Neural progenitor cell (in vitro differentiated cells): ENCODE data around the gene EMP2. TPM values are rescaled to one million over a fixed set of nuclear protein-coding genes. Genes with fewer than 3 reads are reported as not detected.

Experiments used
- DNase-seq: peaks from one replicate; pipeline ENCODE4 v3.0.0-alpha.2; 2016; ENCODE audit warnings: low spot score
- H2AFZ ChIP-seq: fragments of 200-600 bp; sonication (generic); replicated peaks from 2 replicates; pipeline ENCODE4 v1.6.1; 2016; ENCODE audit warnings: antibody characterized with exemption
- H3F3A ChIP-seq: fragments of 200-600 bp; sonication (generic); 2 replicates; pipeline ENCODE4 v1.6.1; 2016; ENCODE audit warnings: antibody characterized with exemption, low read depth
- H3K27ac ChIP-seq: fragments of 200-600 bp; sonication (generic); 2 replicates; pipeline ENCODE4 v1.5.1; 2016; ENCODE audit warnings: mild to moderate bottlenecking
- H3K27me3 ChIP-seq: fragments of 200-600 bp; sonication (generic); 2 replicates; pipeline ENCODE4 v1.6.1; 2016; ENCODE audit warnings: mild to moderate bottlenecking, moderate library complexity
- H3K36me3 ChIP-seq: fragments of 200-600 bp; sonication (generic); 2 replicates; pipeline ENCODE4 v1.5.1; 2016
- H3K4me1 ChIP-seq: fragments of 200-600 bp; sonication (generic); 2 replicates; pipeline ENCODE4 v1.6.1; 2016; ENCODE audit warnings: mixed run types
- H3K4me2 ChIP-seq: fragments of 200-600 bp; sonication (generic); 2 replicates; pipeline ENCODE4 v1.6.1; 2016
- H3K4me3 ChIP-seq: fragments of 200-600 bp; sonication (generic); 2 replicates; pipeline ENCODE4 v1.5.1; 2016
- H3K79me2 ChIP-seq: fragments of 200-600 bp; sonication (generic); 2 replicates; pipeline ENCODE4 v1.6.1; 2016; ENCODE audit warnings: low read depth
- H3K9ac ChIP-seq: fragments of 200-600 bp; sonication (generic); 2 replicates; pipeline ENCODE4 v1.6.1; 2016
- H3K9me3 ChIP-seq: fragments of 200-600 bp; sonication (generic); 2 replicates; pipeline ENCODE4 v1.5.1; 2016; ENCODE audit warnings: low read depth
- H4K20me1 ChIP-seq: fragments of 200-600 bp; sonication (generic); 2 replicates; pipeline ENCODE4 v1.6.1; 2016; ENCODE audit warnings: low read depth
- H3K27ac Mint-ChIP-seq: 3 replicates; pipeline ENCODE4 v1.8.0; 2021; ENCODE audit warnings: mixed read lengths
- H3K27me3 Mint-ChIP-seq: 2 replicates; pipeline ENCODE4 v1.8.0; 2022; ENCODE audit warnings: low read depth, mild to moderate bottlenecking, inconsistent platforms, moderate library complexity, mixed read lengths; ENCODE audit not compliant: insufficient read depth
- H3K36me3 Mint-ChIP-seq: 3 replicates; pipeline ENCODE4 v1.8.0; 2021; ENCODE audit warnings: mixed read lengths
- H3K4me1 Mint-ChIP-seq: 3 replicates; pipeline ENCODE4 v1.8.0; 2021; ENCODE audit warnings: mixed read lengths
- H3K4me3 Mint-ChIP-seq: 3 replicates; pipeline ENCODE4 v1.8.0; 2021; ENCODE audit warnings: mild to moderate bottlenecking, moderate library complexity, mixed read lengths
- H3K9me3 Mint-ChIP-seq: 3 replicates; pipeline ENCODE4 v1.8.0; 2020; ENCODE audit warnings: mixed read lengths
- CTCF ChIP-seq: fragments of 200-600 bp; sonication (generic); IDR thresholded peaks from 2 replicates; pipeline ENCODE4 v1.5.1; 2017; ENCODE audit warnings: antibody characterized with exemption, mild to moderate bottlenecking
- EZH2 ChIP-seq: fragments of 200-600 bp; sonication (generic); IDR thresholded peaks from 2 replicates; pipeline ENCODE4 v1.6.1; 2017; ENCODE audit warnings: antibody characterized with exemption, mild to moderate bottlenecking, moderate library complexity
- EZH2phosphoT487 ChIP-seq: fragments of 200-600 bp; sonication (generic); IDR thresholded peaks from 2 replicates; pipeline ENCODE4 v1.6.1; 2017; ENCODE audit warnings: antibody characterized with exemption
- total RNA-seq: library from RNA; depleted of rRNA; stranded (reverse); fragments of >200 nt; gene quantifications from 2 replicates; pipeline ENCODE4 v1.2.3, GENCODE V29; 2015; ENCODE audit warnings: low replicate concordance

Gene EMP2
- total RNA-seq, 1 donor from 2014 or later: 15.8 TPM

- H2AFZ ChIP-seq: no peak overlapping the region
- Mint-ChIP-seq H3K4me3 (peak overlapping the region; percentile 6), H3K9me3 (no peaks in the 10 kb centered on the region), H3K27me3 (peaks cover 7% of the 10 kb centered on the region), H3K4me1 (peaks cover 27% of the 10 kb centered on the region), H3K36me3 (no peaks in the 10 kb centered on the region), H3K27ac (no peak overlapping the region)
- TF ChIP-seq CTCF: no peak
- H3K4me3 ChIP-seq: no peak overlapping the region
- H3K36me3 ChIP-seq: no peaks in the 10 kb centered on the region
- H3K4me2 ChIP-seq: peak overlapping the region; percentile 55
- peaks cover 31% of the 10 kb centered on the region for H3K4me1 ChIP-seq
- H3K27me3 ChIP-seq: no peaks in the 10 kb centered on the region
- no peaks in the 10 kb centered on the region for H3K79me2 ChIP-seq
- peaks cover 8% of the 10 kb centered on the region for H3F3A ChIP-seq
- peak; percentile 72 for DNase-seq
- no peak overlapping the region for H3K9ac ChIP-seq
- H3K9me3 ChIP-seq: no peaks in the 10 kb centered on the region
- H3K27ac ChIP-seq: no peak overlapping the region
- no peaks in the 10 kb centered on the region for H4K20me1 ChIP-seq
Observed at GRCh38 chr16:10589109-10589508, 8.7 kb upstream of the EMP2 start.

- Histone ChIP-seq H3K79me2 (no peaks in the 10 kb centered on the region), H3K36me3 (no peaks in the 10 kb centered on the region), H2AFZ (no peak overlapping the region), H3K9me3 (no peaks in the 10 kb centered on the region), H3K4me1 (peaks cover 22% of the 10 kb centered on the region), H3K9ac (no peak overlapping the region), H3F3A (peaks cover 8% of the 10 kb centered on the region), H3K4me2 (no peak overlapping the region), H3K27me3 (no peaks in the 10 kb centered on the region), H4K20me1 (no peaks in the 10 kb centered on the region), H3K27ac (no peak overlapping the region), H3K4me3 (no peak overlapping the region)
- Mint-ChIP-seq H3K27ac (no peak overlapping the region), H3K27me3 (peaks cover 7% of the 10 kb centered on the region), H3K4me3 (no peak overlapping the region), H3K4me1 (peaks cover 21% of the 10 kb centered on the region), H3K36me3 (no peaks in the 10 kb centered on the region), H3K9me3 (peaks cover 3% of the 10 kb centered on the region)
- TF ChIP-seq EZH2phosphoT487: no peak
- no peak for TF ChIP-seq EZH2
- no peak for TF ChIP-seq CTCF
- DNase-seq: no peak
Observed at GRCh38 chr16:10587622-10588021, 7.2 kb upstream of the EMP2 start.

- H4K20me1 ChIP-seq: no peaks in the 10 kb centered on the region
- peaks cover 12% of the 10 kb centered on the region for H3F3A ChIP-seq
- TF ChIP-seq EZH2: no peak
- no peak for TF ChIP-seq CTCF
- TF ChIP-seq EZH2phosphoT487: no peak
- no peak overlapping the region for H2AFZ ChIP-seq
- peaks cover 27% of the 10 kb centered on the region for H3K4me1 ChIP-seq
- H3K9me3 ChIP-seq: no peaks in the 10 kb centered on the region
- no peaks in the 10 kb centered on the region for H3K27me3 ChIP-seq
- H3K27me3 Mint-ChIP-seq: peaks cover 8% of the 10 kb centered on the region
- no peak overlapping the region for H3K27ac Mint-ChIP-seq
- H3K36me3 ChIP-seq: no peaks in the 10 kb centered on the region
- no peak overlapping the region for H3K4me3 Mint-ChIP-seq
- no peaks in the 10 kb centered on the region for H3K79me2 ChIP-seq
- H3K4me2 ChIP-seq: no peak overlapping the region
- H3K27ac ChIP-seq: no peak overlapping the region
- H3K9me3 Mint-ChIP-seq: peaks cover 4% of the 10 kb centered on the region
- H3K36me3 Mint-ChIP-seq: no peaks in the 10 kb centered on the region
- DNase-seq: no peak
- H3K4me1 Mint-ChIP-seq: peaks cover 26% of the 10 kb centered on the region
- no peak overlapping the region for H3K4me3 ChIP-seq
- no peak overlapping the region for H3K9ac ChIP-seq
Observed at GRCh38 chr16:10584981-10585438, 4.6 kb upstream of the EMP2 start.
